HG02610 (cell line): Measurements from ENCODE around the gene RNF144A.

Experiments used
- ATAC-seq: cut with Tn5 transposase; IDR thresholded peaks from one replicate; pipeline ENCODE4 v1.9.1; 2021; ENCODE audit warnings: mild to moderate bottlenecking, moderate library complexity; ENCODE audit not compliant: unreplicated experiment

Gene RNF144A

GRCh38 chr2:6968319-6969100 lies 51.3 kb downstream of the RNF144A start:
- ATAC-seq, result no peak

DNA sequence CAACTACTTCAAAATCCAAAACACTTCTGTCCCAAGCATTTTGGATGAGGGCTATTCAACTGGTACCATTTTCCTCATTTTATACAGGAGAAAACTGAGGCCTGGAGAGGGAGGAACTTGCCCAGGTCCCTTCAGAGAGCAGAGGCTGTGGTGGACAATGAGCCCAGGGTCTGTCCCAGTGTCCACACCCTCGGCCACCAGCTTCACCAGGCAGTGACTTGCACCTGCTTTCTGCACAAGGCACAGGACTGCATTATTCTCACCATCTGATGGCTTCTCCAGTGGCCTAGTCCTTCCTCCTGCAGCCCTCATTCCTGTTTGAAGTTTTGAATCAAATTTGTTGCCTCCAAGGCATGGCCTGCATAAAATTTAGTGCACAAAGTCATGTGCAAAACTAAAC lies 53.3 kb downstream of the RNF144A start:
- ATAC-seq, result no peak

- ATAC-seq, result no peak
These were observed 53.8 kb downstream of the RNF144A start for GRCh38 chr2:6970976-6971480.

DNA sequence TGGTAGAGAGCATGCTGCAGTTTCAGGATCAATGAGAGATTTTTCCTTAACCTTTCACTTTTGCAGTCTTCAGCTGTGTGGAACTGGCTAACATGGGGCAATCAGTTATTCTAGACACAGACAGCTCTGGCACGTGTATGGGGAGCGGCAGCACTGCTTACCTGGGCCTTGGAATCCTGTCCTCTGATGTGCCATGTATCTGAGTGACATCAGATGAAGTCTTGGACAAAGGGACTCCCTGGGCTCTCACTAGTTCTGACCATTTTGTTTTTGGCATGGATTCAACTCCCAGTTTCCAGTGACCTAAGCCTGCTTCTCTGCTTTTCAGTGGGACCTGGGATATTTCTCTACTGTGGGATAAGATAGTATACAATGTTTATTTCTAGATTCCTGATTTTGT lies 54.3 kb downstream of the RNF144A start:
- no peak for ATAC-seq

DNA sequence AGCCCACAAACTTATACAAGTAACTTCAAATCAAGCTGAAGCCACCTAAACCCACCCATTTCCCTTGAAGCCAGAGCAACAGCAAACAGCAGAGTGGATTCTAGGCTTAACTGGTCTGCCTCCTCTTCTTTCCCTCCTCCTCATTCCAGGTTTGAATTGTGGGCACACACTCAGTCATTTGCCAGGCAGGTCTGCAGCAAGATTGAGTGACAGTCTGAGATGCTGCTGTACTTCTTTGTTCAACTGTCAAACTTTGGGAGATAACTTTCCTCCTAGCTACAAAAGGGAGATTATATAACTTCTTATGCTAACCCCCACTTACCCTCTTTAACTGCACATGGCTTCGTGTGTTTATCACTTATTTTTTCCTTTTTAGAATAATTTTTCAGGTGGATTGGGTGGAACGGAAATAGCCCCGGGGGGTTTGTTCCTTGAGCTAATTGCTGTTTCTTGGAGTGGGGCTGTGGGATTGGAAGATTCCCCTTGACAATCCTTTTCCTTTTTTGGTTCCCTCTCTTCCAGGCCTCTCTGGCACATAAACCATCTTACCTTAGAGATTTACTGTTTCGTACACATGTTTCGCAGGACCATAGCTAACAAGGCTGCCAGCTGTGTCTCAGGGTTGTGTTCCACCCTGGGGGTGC lies 55.0 kb downstream of the RNF144A start:
- no peak for ATAC-seq

- no peak for ATAC-seq
These were observed 56.8 kb downstream of the RNF144A start for GRCh38 chr2:6973895-6974545.

- ATAC-seq, result no peak
These were observed 58.8 kb downstream of the RNF144A start for GRCh38 chr2:6975988-6976387.

DNA sequence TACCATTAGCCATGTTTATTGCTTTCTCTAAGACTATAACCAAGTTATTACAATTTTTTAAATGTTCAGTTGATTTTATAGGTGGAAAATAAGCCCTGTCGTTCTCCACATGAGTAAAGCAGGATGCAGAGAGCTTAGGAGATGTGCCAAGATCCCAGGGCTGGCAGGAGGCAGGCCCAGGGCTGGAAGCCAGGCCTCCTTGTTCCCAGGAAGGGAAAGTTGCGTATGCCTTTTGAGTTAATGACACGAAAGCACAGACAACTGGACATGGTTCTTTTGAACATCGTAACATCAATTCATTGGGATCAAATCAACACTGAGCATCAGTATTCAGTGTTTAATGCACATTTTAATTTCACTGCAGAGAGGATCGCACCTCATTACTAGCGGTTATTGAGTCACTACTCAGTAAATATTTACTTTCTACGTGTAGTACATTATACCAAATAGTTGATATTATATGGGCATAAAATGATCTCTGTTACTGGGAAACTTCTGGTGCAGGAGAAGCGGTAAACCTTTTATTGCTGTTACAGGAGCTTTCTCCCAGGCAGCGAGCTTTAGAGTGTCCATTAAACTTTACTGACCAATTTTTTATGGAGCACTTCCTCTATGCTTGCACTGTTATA lies 60.0 kb downstream of the RNF144A start:
- ATAC-seq, result no peak

DNA sequence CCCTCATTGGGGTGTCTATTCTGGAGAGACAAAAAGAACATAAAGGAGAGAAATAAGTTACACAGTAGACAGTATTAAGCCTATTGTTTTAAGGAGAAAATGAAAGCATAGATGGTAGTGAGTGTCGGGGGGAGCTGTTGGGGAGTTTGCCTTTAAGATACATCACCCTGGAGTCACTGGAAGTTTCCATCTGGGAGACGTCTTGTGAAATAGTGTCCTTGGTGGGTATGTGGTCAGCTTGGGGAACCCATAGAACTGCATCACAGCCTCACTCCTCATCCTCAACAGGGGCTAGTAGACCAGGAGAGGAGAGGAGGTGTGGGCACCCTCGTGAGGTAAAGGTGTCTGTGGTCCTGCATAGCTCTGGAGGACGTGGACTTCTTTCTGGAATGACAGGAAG lies 60.6 kb downstream of the RNF144A start:
- no peak for ATAC-seq

DNA sequence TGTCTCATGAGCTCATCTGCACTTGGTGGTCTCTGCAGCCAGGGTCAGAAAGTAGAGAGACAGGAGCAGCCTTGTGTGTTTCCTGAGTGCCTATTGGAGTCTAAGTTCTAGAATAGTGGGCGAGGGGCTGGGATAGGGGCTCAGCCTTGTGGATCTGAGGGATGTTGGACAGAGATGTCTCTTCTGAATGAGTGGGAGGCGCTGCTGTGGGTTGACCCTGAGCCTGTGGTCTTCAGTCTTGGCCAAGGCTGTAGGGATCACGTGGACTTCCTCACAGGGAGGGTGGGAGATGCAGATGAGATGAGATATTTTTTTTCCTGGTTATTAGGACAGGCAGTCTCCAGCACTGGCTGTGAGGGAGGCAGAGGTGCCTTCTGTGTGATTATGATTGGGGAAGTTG lies 61.8 kb downstream of the RNF144A start:
- no peak for ATAC-seq

DNA sequence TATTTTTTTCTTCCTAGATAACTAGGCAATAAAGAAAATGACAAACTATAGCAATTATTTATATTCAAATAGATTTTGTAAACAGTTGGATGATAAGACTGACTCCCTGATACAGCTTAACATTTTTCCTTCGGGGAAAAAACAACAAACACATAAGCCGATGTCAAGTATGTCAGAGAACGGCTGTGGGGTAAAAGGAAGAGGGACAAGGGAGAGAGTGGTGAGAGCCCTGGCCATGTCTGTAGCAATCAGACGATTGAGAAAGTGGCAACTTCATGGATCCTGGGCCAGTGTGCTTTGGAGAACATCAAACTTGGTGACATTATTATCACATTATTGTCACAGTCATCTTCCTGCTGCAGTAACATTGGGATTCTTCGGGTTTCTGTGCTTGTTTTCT lies 65.2 kb downstream of the RNF144A start:
- ATAC-seq, result no peak

- no peak for ATAC-seq
These were observed 65.8 kb downstream of the RNF144A start for GRCh38 chr2:6982934-6983589.

- ATAC-seq, result no peak
These were observed 69.2 kb downstream of the RNF144A start for GRCh38 chr2:6986301-6986911.

DNA sequence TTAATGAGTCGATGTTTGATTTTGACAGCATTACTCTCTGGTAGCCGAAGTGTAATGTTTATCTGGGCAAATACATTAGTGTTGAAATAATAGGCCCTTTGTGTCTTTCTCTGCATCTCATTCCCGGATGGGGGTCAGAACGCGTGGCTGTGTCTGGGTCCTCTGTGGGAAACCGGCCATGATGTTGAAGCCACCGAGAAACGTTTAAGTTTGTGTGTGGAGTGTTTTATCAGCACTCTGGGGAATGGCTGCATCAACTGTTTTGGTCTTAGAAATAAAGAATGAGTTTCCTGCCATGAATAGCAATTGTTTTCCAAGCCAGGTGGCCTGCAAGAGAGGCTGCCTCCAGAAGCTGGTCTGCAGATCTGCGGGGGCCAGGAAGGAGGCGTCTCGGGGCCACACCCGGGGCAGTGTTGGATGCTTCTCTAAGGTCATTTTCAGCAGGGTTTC lies 69.7 kb downstream of the RNF144A start:
- ATAC-seq, result no peak

DNA sequence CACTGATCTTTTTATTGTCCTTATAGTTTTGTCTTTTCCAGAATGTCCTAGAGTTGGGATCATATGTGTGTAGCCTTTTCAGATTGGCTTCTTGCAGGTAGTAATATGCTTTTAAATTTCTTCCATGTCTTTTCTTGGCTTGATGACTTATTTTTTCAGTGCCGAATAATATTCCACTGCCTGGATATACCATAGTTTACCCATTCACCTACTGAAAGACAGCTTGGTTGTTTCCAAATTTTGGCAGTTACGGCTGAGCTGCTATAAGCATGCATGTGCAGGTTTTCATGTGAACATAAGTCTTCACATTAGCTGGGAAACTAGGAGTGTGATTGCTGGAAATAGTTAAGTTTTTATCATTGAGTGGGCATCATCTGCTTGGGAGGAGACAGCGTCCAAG lies 73.7 kb downstream of the RNF144A start:
- no peak for ATAC-seq

- no peak for ATAC-seq
These were observed 75.6 kb downstream of the RNF144A start for GRCh38 chr2:6992794-6993228.

- ATAC-seq, result no peak
These were observed 76.0 kb downstream of the RNF144A start for GRCh38 chr2:6993229-6993640.

GRCh38 chr2:6993936-6994335 lies 76.7 kb downstream of the RNF144A start:
- ATAC-seq, result no peak

DNA sequence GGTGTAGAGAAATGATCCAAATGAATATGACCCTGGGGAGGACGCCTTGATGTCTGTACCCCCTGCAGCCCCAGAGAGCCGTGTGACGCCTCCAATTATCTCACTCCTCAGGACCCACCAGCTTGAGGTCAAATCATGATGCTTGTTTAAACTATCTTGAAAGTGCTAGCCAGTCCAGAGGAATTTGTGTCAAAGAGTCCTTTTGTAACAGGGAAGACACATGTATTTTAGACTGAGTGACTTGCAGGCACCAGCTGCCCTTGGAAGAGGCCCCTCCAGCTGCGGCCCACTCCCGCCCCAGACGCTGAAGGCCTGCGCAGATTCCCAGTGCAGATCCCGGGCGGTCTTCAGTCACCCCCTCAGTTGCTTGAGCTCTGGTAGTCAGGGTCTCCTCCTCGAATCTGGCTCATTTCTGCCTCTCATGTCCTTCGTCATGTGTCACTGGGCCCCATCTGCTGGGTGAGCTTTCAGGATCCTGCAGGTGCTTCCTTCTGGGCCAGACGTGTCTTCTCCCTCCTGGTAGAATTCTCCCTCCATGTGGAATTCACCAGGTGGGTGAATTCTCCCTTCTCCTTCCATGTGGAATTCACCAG lies 77.4 kb downstream of the RNF144A start:
- ATAC-seq, result no peak
